H9 (cell line): ENCODE results near the gene PIP4K2B. TPM values are rescaled to one million over a fixed set of nuclear protein-coding genes. Genes with fewer than 3 reads are reported as not detected.

ENCODE experiments used
- DNase-seq: peaks from one replicate; pipeline ENCODE4 v3.0.0-alpha.2; 2017
- H2AFZ ChIP-seq: one replicate; pipeline ENCODE4 v1.6.1; 2013; ENCODE audit warnings: mild to moderate bottlenecking, low read length, control low read depth, moderate library complexity
- H2AK5ac ChIP-seq: 2 replicates; pipeline ENCODE4 v1.6.1; 2013; ENCODE audit warnings: low read length, control low read depth, mixed read lengths; ENCODE audit not compliant: insufficient read length
- H2BK120ac ChIP-seq: one replicate; pipeline ENCODE4 v1.6.1; 2013; ENCODE audit warnings: low read depth, mild to moderate bottlenecking, low read length, control low read depth, inconsistent platforms; ENCODE audit not compliant: poor library complexity, severe bottlenecking
- H2BK12ac ChIP-seq: 2 replicates; pipeline ENCODE4 v1.6.1; 2013; ENCODE audit warnings: low read length, control low read depth, mixed read lengths, low read depth; ENCODE audit not compliant: insufficient read length
- H2BK15ac ChIP-seq: 2 replicates; pipeline ENCODE4 v1.6.1; 2013; ENCODE audit warnings: low read depth, low read length, control low read depth
- H2BK20ac ChIP-seq: one replicate; pipeline ENCODE4 v1.6.1; 2013; ENCODE audit warnings: low read depth, mild to moderate bottlenecking, low read length, control low read depth, inconsistent platforms; ENCODE audit not compliant: poor library complexity, severe bottlenecking
- H2BK5ac ChIP-seq: 2 replicates; pipeline ENCODE4 v1.6.1; 2013; ENCODE audit warnings: low read length, control low read depth, mixed read lengths; ENCODE audit not compliant: insufficient read length
- H3K14ac ChIP-seq: 2 replicates; pipeline ENCODE4 v1.6.1; 2013; ENCODE audit warnings: low read length, control low read depth; ENCODE audit not compliant: insufficient read depth
- H3K18ac ChIP-seq: 2 replicates; pipeline ENCODE4 v1.6.1; 2013; ENCODE audit warnings: low read depth, mild to moderate bottlenecking, mixed read lengths, low read length, control low read depth; ENCODE audit not compliant: insufficient read length
- H3K23ac ChIP-seq: 2 replicates; pipeline ENCODE4 v1.6.1; 2013; ENCODE audit warnings: low read length, control low read depth, mixed read lengths, low read depth; ENCODE audit not compliant: insufficient read length
- H3K23me2 ChIP-seq: 2 replicates; pipeline ENCODE4 v1.6.1; 2013; ENCODE audit warnings: low read depth, mild to moderate bottlenecking, mixed read lengths, low read length, control low read depth; ENCODE audit not compliant: insufficient read length, poor library complexity, severe bottlenecking
- H3K27ac ChIP-seq: 2 replicates; pipeline ENCODE4 v1.5.1; 2013; ENCODE audit warnings: low read length, control low read depth, mixed read lengths, low read depth; ENCODE audit not compliant: insufficient read length
- H3K27me3 ChIP-seq: 2 replicates; pipeline ENCODE4 v1.6.1; 2013; ENCODE audit warnings: low read length, control low read depth, inconsistent platforms; ENCODE audit not compliant: insufficient read depth
- H3K4ac ChIP-seq: 2 replicates; pipeline ENCODE4 v1.6.1; 2013; ENCODE audit warnings: low read depth, mild to moderate bottlenecking, control low read depth, inconsistent platforms, low read length, moderate library complexity
- H3K4me1 ChIP-seq: 2 replicates; pipeline ENCODE4 v1.6.1; 2013; ENCODE audit warnings: low read length, control low read depth, inconsistent platforms; ENCODE audit not compliant: insufficient read depth
- H3K4me2 ChIP-seq: 2 replicates; pipeline ENCODE4 v1.6.1; 2013; ENCODE audit warnings: low read length, control low read depth, mixed read lengths; ENCODE audit not compliant: insufficient read length, insufficient read depth
- H3K56ac ChIP-seq: 2 replicates; pipeline ENCODE4 v1.6.1; 2013; ENCODE audit warnings: low read depth, mild to moderate bottlenecking, mixed read lengths, low read length, control low read depth; ENCODE audit not compliant: insufficient read length
- H3K79me1 ChIP-seq: 2 replicates; pipeline ENCODE4 v1.6.1; 2013; ENCODE audit warnings: low read depth, mild to moderate bottlenecking, moderate library complexity, low read length, control low read depth, inconsistent platforms; ENCODE audit not compliant: insufficient read depth, poor library complexity, severe bottlenecking
- H3K79me2 ChIP-seq: 2 replicates; pipeline ENCODE4 v1.6.1; 2013; ENCODE audit warnings: low read length, control low read depth, inconsistent platforms; ENCODE audit not compliant: insufficient read depth
- H3K9ac ChIP-seq: 2 replicates; pipeline ENCODE4 v1.6.1; 2013; ENCODE audit warnings: low read length, control low read depth, mixed read lengths; ENCODE audit not compliant: insufficient read length; ENCODE audit errors: extremely low read depth
- H3K9me3 ChIP-seq: one replicate; pipeline ENCODE4 v1.6.1; 2013; ENCODE audit warnings: low read depth, low read length, inconsistent platforms; ENCODE audit not compliant: control insufficient read depth
- H3T11ph ChIP-seq: one replicate; pipeline ENCODE4 v1.6.1; 2013; ENCODE audit warnings: mild to moderate bottlenecking, low read length, control low read depth, inconsistent platforms
- H4K20me1 ChIP-seq: one replicate; pipeline ENCODE4 v1.6.1; 2013; ENCODE audit not compliant: control insufficient read depth, insufficient read length, insufficient read depth
- H4K5ac ChIP-seq: 2 replicates; pipeline ENCODE4 v1.6.1; 2013; ENCODE audit warnings: low read depth, mild to moderate bottlenecking, mixed read lengths, low read length, control low read depth; ENCODE audit not compliant: insufficient read length
- H4K8ac ChIP-seq: replicated peaks from 2 replicates; pipeline ENCODE4 v1.6.1; 2013; ENCODE audit warnings: low read length, control low read depth, mixed read lengths, low read depth; ENCODE audit not compliant: insufficient read length
- H4K91ac ChIP-seq: 2 replicates; pipeline ENCODE4 v1.6.1; 2013; ENCODE audit warnings: low read depth, mild to moderate bottlenecking, moderate library complexity, mixed read lengths, low read length, control low read depth; ENCODE audit not compliant: insufficient read length
- H3K27ac Mint-ChIP-seq, 3 experiments: 2 replicates in 2 of 3; 3 replicates in 1 of 3; pipeline ENCODE4 v1.8.0; 2020 to 2021; ENCODE audit warnings: mixed read lengths in 3 of 3, mild to moderate bottlenecking in 1 of 3, moderate library complexity in 1 of 3
- H3K27me3 Mint-ChIP-seq: 2 replicates; pipeline ENCODE4 v1.8.0; 2021; ENCODE audit warnings: low read depth, mild to moderate bottlenecking, moderate library complexity, mixed read lengths
- H3K36me3 Mint-ChIP-seq, 3 experiments: 2 replicates in 2 of 3; 3 replicates in 1 of 3; pipeline ENCODE4 v1.8.0; 2020 to 2021; ENCODE audit warnings: low read depth in 3 of 3, mixed read lengths in 3 of 3; ENCODE audit not compliant: insufficient read depth in 1 of 3
- H3K4me1 Mint-ChIP-seq, 2 experiments: 2 replicates each; pipeline ENCODE4 v1.8.0; 2020; ENCODE audit warnings: mixed read lengths in 2 of 2
- H3K4me3 Mint-ChIP-seq, 2 experiments: 2 replicates in 1 of 2; 3 replicates in 1 of 2; pipeline ENCODE4 v1.8.0; 2020 to 2021; ENCODE audit warnings: mild to moderate bottlenecking in 2 of 2, mixed read lengths in 2 of 2, moderate library complexity in 1 of 2
- H3K9me3 Mint-ChIP-seq, 2 experiments: 2 replicates in 1 of 2; 3 replicates in 1 of 2; pipeline ENCODE4 v1.8.0; 2020; ENCODE audit warnings: mild to moderate bottlenecking in 2 of 2, mixed read lengths in 2 of 2, moderate library complexity in 1 of 2
- CTCF ChIP-seq: fragments of 200-600 bp; sonication (generic); conservative IDR thresholded peaks from 3 replicates; pipeline ENCODE4 v1.8.0; 2021; ENCODE audit warnings: antibody characterized with exemption, mild to moderate bottlenecking
- WGBS: extraction: QIAGEN DNeasy Blood & Tissue Kit; methylation state at CpG from one replicate; pipeline ENCODE4 v1.1.7; 2013; ENCODE audit warnings: missing lambda C conversion rate, low lambda C conversion rate, mixed read lengths; ENCODE audit not compliant: insufficient read length; ENCODE audit errors: extremely low coverage; 5-methylcytosine and 5-hydroxymethylcytosine counted together
- total RNA-seq: library from RNA; stranded (reverse); gene quantifications from 2 replicates; pipeline ENCODE4 v1.2.1, GENCODE V29; 2021

The PIP4K2B gene
- total RNA-seq, 1 experiment from 2014 or later = 61.9 TPM

- Histone ChIP-seq H3K4me2 (peak overlapping the region; percentile 90), H4K8ac (no peak overlapping the region), H2BK20ac (no peak overlapping the region), H3K23me2 (peaks cover 5% of the 10 kb centered on the region), H3K18ac (no peak overlapping the region), H2BK15ac (no peak overlapping the region), H3K9me3 (no peaks in the 10 kb centered on the region), H3K27ac (no peak overlapping the region), H2BK5ac (no peak overlapping the region), H3T11ph (no peak overlapping the region), H2AK5ac (no peak overlapping the region), H3K56ac (no peak overlapping the region), H3K9ac (peak overlapping the region; percentile 64), H4K20me1 (no peaks in the 10 kb centered on the region), H2AFZ (no peak overlapping the region), H3K27me3 (no peaks in the 10 kb centered on the region), H3K4me1 (no peaks in the 10 kb centered on the region; the same call in 1 of the 2 replicates), H3K14ac (peak overlapping the region; percentile 51; the same call in 1 of the 2 replicates), H3K23ac (no peak overlapping the region), H3K79me2 (peaks cover 26% of the 10 kb centered on the region; the same call in 1 of the 2 replicates), H3K4ac (no peak overlapping the region), H4K91ac (no peak overlapping the region), H2BK120ac (no peak overlapping the region), H2BK12ac (no peak overlapping the region), H3K79me1 (no peaks in the 10 kb centered on the region), H4K5ac (no peak overlapping the region)
- no CpG with 5 or more reads among the region's 53 CpGs for WGBS
- Mint-ChIP-seq H3K36me3 (peaks cover 18 to 55% (median 39%) of the 10 kb centered on the region in 3 experiments), H3K9me3 (peaks cover 0 to 3% of the 10 kb centered on the region in 2 experiments; a peak in 1 of 5 replicates), H3K27ac (peak overlapping the region; percentile 66 to 95 (median 95)), H3K4me1 (peaks cover 25 to 28% of the 10 kb centered on the region in 2 experiments), H3K27me3 (no peaks in the 10 kb centered on the region), H3K4me3 (peak overlapping the region; percentile 98 to 99)
- peak; percentile 53 for DNase-seq
- TF ChIP-seq CTCF = no peak
Observed at GRCh38 chr17:38798614-38799500, 499 bp downstream of the PIP4K2B start.
